Esophagus squamous epithelium (tissue), 5 donors: ENCODE results near the gene ACP4. TPM values are rescaled to one million over a fixed set of nuclear protein-coding genes. Genes with fewer than 3 reads are reported as not detected.
A peak's percentile ranks its signal among the peaks of the same experiment; 100 is the strongest.

Experiments
- DNase-seq: peaks from one replicate; lab custom pipeline; 2025; lab: John Stamatoyannopoulos, UW
- H3K27ac ChIP-seq, 4 donors: fragments of 200-600 bp; sonication (generic); one replicate each; pipeline ENCODE4 v1.5.1; 2016 to 2019; ENCODE audit warnings: mild to moderate bottlenecking in 1 of 4
- H3K27me3 ChIP-seq, 4 donors: fragments of 200-600 bp; sonication (generic); 1 replicate in 3 of 4; 2 replicates in 1 of 4; pipeline versions ENCODE4 v1.5.1 to v1.6.0; 2017 to 2021; ENCODE audit warnings: antibody characterized with exemption in 1 of 4
- H3K36me3 ChIP-seq, 3 donors: fragments of 200-600 bp; sonication (generic); one replicate each; pipeline ENCODE4 v1.5.1; 2016 to 2019
- H3K4me1 ChIP-seq, 3 donors: fragments of 200-600 bp; sonication (generic); one replicate each; pipeline ENCODE4 v1.5.1; 2017 to 2019
- H3K4me3 ChIP-seq, 4 donors: fragments of 200-600 bp; sonication (generic); 1 replicate in 3 of 4; 2 replicates in 1 of 4; pipeline ENCODE4 v1.5.1; 2016 to 2019; ENCODE audit warnings: mild to moderate bottlenecking in 2 of 4, moderate library complexity in 1 of 4
- H3K9me3 ChIP-seq, 3 donors: fragments of 200-600 bp; sonication (generic); one replicate each; pipeline ENCODE4 v1.5.1; 2016 to 2019
- CTCF ChIP-seq, 6 experiments: fragments of 450-650 bp in 4 of 6; fragments of 200-600 bp in 2 of 6; sonication (generic) in 2 of 6; IDR thresholded peaks; one replicate each; pipeline ENCODE4 v1.5.1; 2016 to 2019; ENCODE audit warnings: antibody characterized with exemption in 6 of 6, mild to moderate bottlenecking in 4 of 6, moderate library complexity in 4 of 6
- POLR2A ChIP-seq, 4 donors: fragments of 450-650 bp; IDR thresholded peaks; one replicate each; pipeline ENCODE4 v1.6.1; 2017; ENCODE audit warnings: antibody characterized with exemption in 4 of 4, mild to moderate bottlenecking in 4 of 4, moderate library complexity in 3 of 4
- WGBS, 2 donors: methylation state at CpG; one replicate each; pipeline ENCODE4 v1.1.5; 2018; 5-methylcytosine and 5-hydroxymethylcytosine counted together
- intact Hi-C: fragments of 100-400 bp; cut with DNase I; formaldehyde crosslinking; loops from one replicate; pipeline ENCODE4 v1.15.0; 2022
- total RNA-seq, 4 donors: library from RNA; depleted of rRNA; stranded (reverse); fragments of >200 nt; gene quantifications; one replicate each; pipeline ENCODE4 v1.1.0, GENCODE V29; 2016
- donor health status: DM: yes; HTN: yes; CAD: no.

The ACP4 gene
- total RNA-seq, 4 donors from 2014 or later: not detected

GRCh38 chr19:50817941-50818858, 28.0 kb downstream of the ACP4 start:
- no peak for TF ChIP-seq CTCF (IDR thresholded peaks at IDR 0.05)
- peaks cover 0 to 93% (median 8%) of the 10 kb centered on the region in 4 donors for H3K27me3 ChIP-seq
- no peak overlapping the region for H3K27ac ChIP-seq
- no peaks in the 10 kb centered on the region for H3K36me3 ChIP-seq
- WGBS, 2 donors: 16 to 41% methylated on average over 5 to 18 of the region's 52 CpGs
- H3K4me3 ChIP-seq: peak overlapping the region in 3 of 4 donors; percentile 30 to 59 (median 30)
- peaks cover 12 to 30% (median 16%) of the 10 kb centered on the region in 3 donors for H3K4me1 ChIP-seq
- intact Hi-C loops: no loop called here
- no peak for DNase-seq
- H3K9me3 ChIP-seq: no peaks in the 10 kb centered on the region

- Histone ChIP-seq H3K27me3 (peaks cover 0 to 100% (median 9%) of the 10 kb centered on the region in 4 donors), H3K4me1 (peaks cover 12 to 30% (median 16%) of the 10 kb centered on the region in 3 donors), H3K36me3 (no peaks in the 10 kb centered on the region), H3K9me3 (no peaks in the 10 kb centered on the region), H3K4me3 (no peak overlapping the region), H3K27ac (no peak overlapping the region)
- TF ChIP-seq POLR2A (IDR thresholded peaks at IDR 0.05) (no peak), CTCF (IDR thresholded peaks at IDR 0.05) (no peak)
- no peak for DNase-seq
- 66 to 78% methylated on average over 8 to 10 of the region's 12 CpGs for WGBS, 2 donors
- intact Hi-C loops: no loop called here
Observed at GRCh38 chr19:50818859-50819472, 28.8 kb downstream of the ACP4 start.

GRCh38 chr19:50819636-50820035, 29.4 kb downstream of the ACP4 start:
- H3K9me3 ChIP-seq: no peaks in the 10 kb centered on the region
- no peak for DNase-seq
- no peaks in the 10 kb centered on the region for H3K36me3 ChIP-seq
- WGBS, 2 donors: 0 to 50% methylated on average over 1 to 2 of the region's 8 CpGs
- H3K4me3 ChIP-seq: no peak overlapping the region
- H3K4me1 ChIP-seq: peaks cover 12 to 30% (median 16%) of the 10 kb centered on the region in 3 donors
- TF ChIP-seq POLR2A (IDR thresholded peaks at IDR 0.05) (no peak), CTCF (IDR thresholded peaks at IDR 0.05) (no peak)
- no peak overlapping the region for H3K27ac ChIP-seq
- intact Hi-C loops: no loop called here
- H3K27me3 ChIP-seq: peaks cover 0 to 99% (median 9%) of the 10 kb centered on the region in 4 donors

GRCh38 chr19:50820086-50820485, 29.9 kb downstream of the ACP4 start:
- Histone ChIP-seq H3K4me1 (peaks cover 12 to 30% (median 16%) of the 10 kb centered on the region in 3 donors), H3K4me3 (peak overlapping the region in 1 of 4 donors; percentile 49), H3K27ac (no peak overlapping the region), H3K9me3 (no peaks in the 10 kb centered on the region), H3K36me3 (no peaks in the 10 kb centered on the region), H3K27me3 (peaks cover 0 to 99% (median 9%) of the 10 kb centered on the region in 4 donors)
- DNase-seq: no peak
- WGBS, 2 donors: 0 to 4% methylated on average over 1 to 8 of the region's 15 CpGs
- intact Hi-C loops: no loop called here
- TF ChIP-seq POLR2A (IDR thresholded peaks at IDR 0.05) (no peak), CTCF (IDR thresholded peaks at IDR 0.05) (no peak)
